AG09319 (cell line): Measurements from ENCODE around the gene NPHP1.
"Not testable (repeated sequence)": the region's sequence is repeated elsewhere in the genome, so short reads cannot be mapped to it uniquely, and the experiment has no call there.

Experiments used
- DNase-seq: peaks from one replicate; pipeline ENCODE4 v3.0.0-alpha.2; 2010; ENCODE audit warnings: low read depth; ENCODE audit errors: extremely low read depth
- CTCF ChIP-seq: IDR thresholded peaks from 2 replicates; pipeline ENCODE4 v1.5.1; 2011; ENCODE audit warnings: low read depth, mild to moderate bottlenecking, inconsistent platforms, low read length, moderate library complexity

Gene NPHP1

GRCh38 chr2:110120171-110121051 is 84.4 kb downstream of the NPHP1 start:
- TF ChIP-seq CTCF: no peak
- no peak for DNase-seq

DNA sequence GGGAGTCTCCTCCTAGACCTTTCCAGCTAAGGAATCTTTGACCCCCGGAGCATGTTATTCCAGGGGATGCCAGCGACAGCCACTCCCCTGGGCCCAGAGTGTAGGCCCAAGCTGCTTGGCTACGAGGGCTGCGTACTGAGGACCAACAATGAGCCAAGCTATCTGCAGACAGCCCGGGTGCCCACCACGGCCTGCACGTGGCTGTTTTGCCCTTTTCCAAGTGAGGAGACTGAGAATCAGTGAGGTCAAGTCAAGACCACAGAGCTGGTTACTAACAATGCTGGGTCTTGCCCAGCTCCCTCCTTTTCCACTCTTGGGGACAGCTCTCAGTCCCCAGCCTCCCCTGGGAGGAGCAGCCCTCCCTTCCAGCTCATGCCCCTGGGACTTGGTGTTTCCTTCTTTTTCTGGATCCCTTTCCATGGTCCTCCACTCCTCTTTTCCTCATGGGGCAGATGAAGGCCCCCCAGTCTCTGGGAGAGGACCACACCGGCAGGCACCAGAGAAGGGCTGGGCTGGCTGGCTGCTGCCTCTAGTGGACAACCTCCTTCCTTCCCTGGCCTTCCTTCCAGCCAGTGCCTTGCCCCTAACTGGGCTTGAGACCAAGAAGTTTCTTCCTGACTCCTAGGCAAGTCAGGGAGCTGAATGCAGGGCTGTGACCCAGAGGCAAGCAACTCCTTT is 88.6 kb downstream of the NPHP1 start:
- peak; percentile 55 for TF ChIP-seq CTCF
- DNase-seq: no peak

GRCh38 chr2:110115291-110116032 is 89.4 kb downstream of the NPHP1 start, which contains the start of gene MALL:
Gene MALL, minus strand, starts transcription at chr2:110115822. Its CDS starts 30 bp downstream, at chr2:110115792.
- no peak for DNase-seq

GRCh38 chr2:110114831-110115255 is 90.0 kb downstream of the NPHP1 start:
- no peak for TF ChIP-seq CTCF
- DNase-seq: no peak

More at GRCh38 chr2:110115291-110116032, 89.4 kb downstream of the NPHP1 start, which contains the start of gene MALL:
- TF ChIP-seq CTCF: no peak

GRCh38 chr2:110113961-110114591 is 90.7 kb downstream of the NPHP1 start:
- TF ChIP-seq CTCF: no peak; the same call in 1 of the 2 replicates
- no peak for DNase-seq

DNA sequence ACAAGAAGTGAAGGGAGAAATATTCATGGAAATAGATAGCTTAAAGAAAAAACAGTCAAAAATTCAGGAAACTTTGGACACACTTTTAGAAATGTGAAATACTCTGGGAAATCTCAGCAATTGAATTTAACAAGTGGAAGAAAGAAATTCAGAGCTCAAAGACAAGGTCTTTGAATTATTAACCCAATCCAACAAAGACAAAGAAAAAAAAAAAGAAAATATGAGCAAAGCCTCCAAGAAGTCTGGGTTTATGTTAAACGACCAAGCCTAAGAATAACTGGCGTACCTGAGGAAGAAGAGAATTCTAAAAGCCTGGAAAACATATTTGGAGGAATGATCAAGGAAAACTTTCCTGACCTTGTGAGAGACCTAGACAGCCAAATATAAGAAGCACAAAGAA is 96.5 kb downstream of the NPHP1 start:
- DNase-seq: not testable (repeated sequence)
